Stimulated activated naive CD8-positive, alpha-beta T cell treated with anti-CD3 and anti-CD28 coated beads, Interleukin-15, amount 100 ng/mL, for 72 hours (primary cell): ENCODE measurements around the gene N4BP2.

Source experiments
- ATAC-seq: fragments of 150-1000 bp; cut with Tn5 transposase; 2 replicates; pipeline ENCODE4 v1.10.0; 2021; ENCODE audit warnings: mild to moderate bottlenecking, moderate library complexity
- DNase-seq, 2 donors: peaks; one replicate each; pipeline ENCODE4 v3.0.0; 2021 to 2022
- H3K27ac Mint-ChIP-seq, 2 donors: one replicate each; pipeline ENCODE4 v1.8.0; 2022; ENCODE audit warnings: mild to moderate bottlenecking in 2 of 2, mixed read lengths in 2 of 2, moderate library complexity in 2 of 2
- H3K27me3 Mint-ChIP-seq: one replicate; pipeline ENCODE4 v1.8.0; 2022; ENCODE audit warnings: mixed read lengths
- H3K4me1 Mint-ChIP-seq: one replicate; pipeline ENCODE4 v1.8.0; 2022; ENCODE audit warnings: mild to moderate bottlenecking, mixed read lengths
- H3K4me3 Mint-ChIP-seq, 2 donors: one replicate each; pipeline ENCODE4 v1.8.0; 2022; ENCODE audit warnings: mild to moderate bottlenecking in 2 of 2, mixed read lengths in 2 of 2, moderate library complexity in 1 of 2
- H3K9me3 Mint-ChIP-seq, 2 donors: one replicate each; pipeline ENCODE4 v1.8.0; 2022; ENCODE audit warnings: mixed read lengths in 2 of 2

Gene N4BP2

GRCh38 chr4:40190465-40190864, 133.8 kb downstream of the N4BP2 start:
- DNase-seq (no peak), ATAC-seq (no peak)
- H3K27ac Mint-ChIP-seq, result peak overlapping the region; percentile 64 to 95
- H3K4me1 Mint-ChIP-seq, result peaks cover 73% of the 10 kb centered on the region
- peak overlapping the region; percentile 79 to 97 for H3K4me3 Mint-ChIP-seq
- no peaks in the 10 kb centered on the region for H3K9me3 Mint-ChIP-seq
- H3K27me3 Mint-ChIP-seq, result no peaks in the 10 kb centered on the region

GRCh38 chr4:40190880-40191815, 134.5 kb downstream of the N4BP2 start:
- Mint-ChIP-seq H3K27ac (peak overlapping the region; percentile 95), H3K27me3 (no peaks in the 10 kb centered on the region), H3K4me3 (peak overlapping the region; percentile 79 to 97), H3K9me3 (peaks cover 0 to 4% of the 10 kb centered on the region in 2 donors), H3K4me1 (peaks cover 75% of the 10 kb centered on the region)
- ATAC-seq, result peak; percentile 4
- DNase-seq, result no peak

GRCh38 chr4:40192114-40193015, 135.7 kb downstream of the N4BP2 start:
- Mint-ChIP-seq H3K4me1 (peaks cover 72% of the 10 kb centered on the region), H3K27me3 (no peaks in the 10 kb centered on the region), H3K9me3 (peaks cover 0 to 4% of the 10 kb centered on the region in 2 donors), H3K27ac (peak overlapping the region; percentile 97 to 98), H3K4me3 (peak overlapping the region; percentile 91 to 97)
- ATAC-seq (peak; percentile 4), DNase-seq (no peak)

GRCh38 chr4:40193016-40193571, 136.4 kb downstream of the N4BP2 start:
- H3K27me3 Mint-ChIP-seq, result no peaks in the 10 kb centered on the region
- H3K27ac Mint-ChIP-seq, result peak overlapping the region; percentile 97 to 98
- no peak for DNase-seq
- H3K4me3 Mint-ChIP-seq, result peak overlapping the region; percentile 91 to 97
- peak; percentile 38 for ATAC-seq
- H3K4me1 Mint-ChIP-seq, result peaks cover 66% of the 10 kb centered on the region
- peaks cover 0 to 4% of the 10 kb centered on the region in 2 donors for H3K9me3 Mint-ChIP-seq

- Mint-ChIP-seq H3K27ac (peak overlapping the region; percentile 97 to 98), H3K4me1 (peaks cover 64% of the 10 kb centered on the region), H3K4me3 (peak overlapping the region; percentile 91 to 97), H3K27me3 (no peaks in the 10 kb centered on the region), H3K9me3 (peaks cover 0 to 4% of the 10 kb centered on the region in 2 donors)
- no peak for DNase-seq
- ATAC-seq, result peak; percentile 6
These were observed 136.9 kb downstream of the N4BP2 start for GRCh38 chr4:40193578-40193977.

GRCh38 chr4:40194602-40195161, 138.0 kb downstream of the N4BP2 start:
- DNase-seq (peak in 1 of 2 donors; percentile 54), ATAC-seq (peak; percentile 60)

GRCh38 chr4:40195182-40196177, 138.8 kb downstream of the N4BP2 start:
- ATAC-seq (no peak), DNase-seq (no peak)
- Mint-ChIP-seq H3K27ac (peak overlapping the region; percentile 87 to 97), H3K9me3 (peaks cover 0 to 4% of the 10 kb centered on the region in 2 donors), H3K4me1 (peaks cover 45% of the 10 kb centered on the region), H3K4me3 (peak overlapping the region; percentile 91 to 97), H3K27me3 (no peaks in the 10 kb centered on the region)

More at GRCh38 chr4:40194602-40195161, 138.0 kb downstream of the N4BP2 start:
- Mint-ChIP-seq H3K4me3 (peak overlapping the region; percentile 91 to 97), H3K27ac (peak overlapping the region; percentile 87 to 97), H3K9me3 (peaks cover 0 to 4% of the 10 kb centered on the region in 2 donors), H3K4me1 (peaks cover 53% of the 10 kb centered on the region), H3K27me3 (no peaks in the 10 kb centered on the region)

- ATAC-seq, result no peak
- peak overlapping the region; percentile 91 to 97 for H3K4me3 Mint-ChIP-seq
- H3K9me3 Mint-ChIP-seq, result peaks cover 0 to 4% of the 10 kb centered on the region in 2 donors
- no peak for DNase-seq
- H3K27me3 Mint-ChIP-seq, result no peaks in the 10 kb centered on the region
- H3K4me1 Mint-ChIP-seq, result peaks cover 37% of the 10 kb centered on the region
- peak overlapping the region; percentile 94 to 97 for H3K27ac Mint-ChIP-seq
These were observed 139.6 kb downstream of the N4BP2 start for GRCh38 chr4:40196272-40196671.

GRCh38 chr4:40196724-40197281, 140.2 kb downstream of the N4BP2 start, which contains the start of gene RHOH:
Gene RHOH, plus strand, starts transcription at chr4:40197031. Its CDS starts 46,356 bp downstream, at chr4:40243387.
- H3K4me1 Mint-ChIP-seq, result peaks cover 33% of the 10 kb centered on the region

GRCh38 chr4:40197879-40198689, 141.4 kb downstream of the N4BP2 start:
- Mint-ChIP-seq H3K4me1 (peaks cover 29% of the 10 kb centered on the region), H3K4me3 (peak overlapping the region; percentile 91 to 97), H3K9me3 (peaks cover 0 to 4% of the 10 kb centered on the region in 2 donors), H3K27ac (peak overlapping the region; percentile 94 to 97), H3K27me3 (no peaks in the 10 kb centered on the region)
- ATAC-seq, result peak; percentile 25
- DNase-seq, result no peak

More at GRCh38 chr4:40196724-40197281, 140.2 kb downstream of the N4BP2 start, which contains the start of gene RHOH:
- H3K4me3 Mint-ChIP-seq, result peak within 1 kb of the TSS; percentile 91 to 97
- peak within 1 kb of the TSS; percentile 94 to 97 for H3K27ac Mint-ChIP-seq
- no peaks in the 10 kb centered on the region for H3K27me3 Mint-ChIP-seq
- peaks cover 0 to 4% of the 10 kb centered on the region in 2 donors for H3K9me3 Mint-ChIP-seq
- ATAC-seq (peak; percentile 44), DNase-seq (peak; percentile 80 to 87)

GRCh38 chr4:40199179-40199670, 142.6 kb downstream of the N4BP2 start:
- Mint-ChIP-seq H3K4me1 (peaks cover 21% of the 10 kb centered on the region), H3K9me3 (peaks cover 0 to 4% of the 10 kb centered on the region in 2 donors), H3K4me3 (peak overlapping the region; percentile 91 to 97), H3K27ac (peak overlapping the region; percentile 94 to 97), H3K27me3 (no peaks in the 10 kb centered on the region)
- DNase-seq (peak in 1 of 2 donors; percentile 62), ATAC-seq (peak; percentile 11)

GRCh38 chr4:40199999-40200874, 143.6 kb downstream of the N4BP2 start:
- DNase-seq, result peak; percentile 75 to 88
- no peaks in the 10 kb centered on the region for H3K27me3 Mint-ChIP-seq
- H3K4me1 Mint-ChIP-seq, result peaks cover 28% of the 10 kb centered on the region
- peak overlapping the region; percentile 91 to 97 for H3K4me3 Mint-ChIP-seq
- peaks cover 0 to 4% of the 10 kb centered on the region in 2 donors for H3K9me3 Mint-ChIP-seq
- peak; percentile 81 for ATAC-seq
- H3K27ac Mint-ChIP-seq, result peak overlapping the region; percentile 94 to 97
